GM12892 (cell line): ENCODE measurements around the gene GIMAP6.

Experiments
- POLR2A ChIP-seq: IDR thresholded peaks from 2 replicates; pipeline ENCODE4 v1.6.1; 2011; ENCODE audit warnings: low read depth, low read length, control low read depth
- POLR2AphosphoS5 ChIP-seq: IDR thresholded peaks from 2 replicates; pipeline ENCODE4 v1.6.1; 2011; ENCODE audit warnings: low read depth, low read length, control low read depth
- TAF1 ChIP-seq: IDR thresholded peaks from 2 replicates; pipeline ENCODE4 v1.6.1; 2011; ENCODE audit warnings: low read depth, mild to moderate bottlenecking, control low read depth, low read length, borderline replicate concordance

- TF ChIP-seq TAF1 (no peak), POLR2AphosphoS5 (no peak), POLR2A (no peak)
Measured at GRCh38 chr7:150665896-150666295, 33.7 kb upstream of the GIMAP6 start.
